Measurements from ENCODE around the gene GARNL3. TPM values are rescaled to one million over a fixed set of nuclear protein-coding genes. Genes with fewer than 3 reads are reported as not detected.

GARNL3 gene
- total RNA-seq, 1 donor from 2014 or later, result 31.4 TPM

DNA sequence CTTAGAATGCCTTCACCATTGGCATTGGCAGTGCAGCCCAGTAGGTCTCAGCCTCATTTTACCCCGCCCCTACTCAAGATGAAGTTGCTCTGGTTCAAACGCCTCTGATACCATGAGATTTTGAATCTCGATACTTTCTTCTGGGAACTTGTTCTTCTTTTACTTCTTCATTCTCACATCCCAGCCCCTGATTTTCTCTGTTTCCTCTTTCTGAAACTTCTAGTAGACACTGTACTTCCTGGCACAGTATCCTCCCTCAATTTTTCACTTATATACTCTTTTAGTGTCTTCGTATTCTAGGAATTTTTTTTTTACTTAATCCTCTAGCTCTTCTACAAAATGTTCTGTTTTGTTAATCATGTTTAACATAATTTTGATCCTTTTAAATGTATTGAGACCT is 146.5 kb downstream of the GARNL3 start:
- Histone ChIP-seq H3K4me1 (no peaks in the 10 kb centered on the region), H3K4me3 (no peak overlapping the region), H3K36me3 (no peaks in the 10 kb centered on the region), H3K27ac (no peak overlapping the region), H3K27me3 (no peaks in the 10 kb centered on the region), H3K9me3 (no peaks in the 10 kb centered on the region)
- no peak for TF ChIP-seq POLR2AphosphoS5 (IDR thresholded peaks at IDR 0.05; ENCODE audit: insufficient read depth in 1 of 2, low read depth in 1 of 2)
- TF ChIP-seq POLR2A (IDR thresholded peaks at IDR 0.05), result no peak
- TF ChIP-seq, protein P1, sequence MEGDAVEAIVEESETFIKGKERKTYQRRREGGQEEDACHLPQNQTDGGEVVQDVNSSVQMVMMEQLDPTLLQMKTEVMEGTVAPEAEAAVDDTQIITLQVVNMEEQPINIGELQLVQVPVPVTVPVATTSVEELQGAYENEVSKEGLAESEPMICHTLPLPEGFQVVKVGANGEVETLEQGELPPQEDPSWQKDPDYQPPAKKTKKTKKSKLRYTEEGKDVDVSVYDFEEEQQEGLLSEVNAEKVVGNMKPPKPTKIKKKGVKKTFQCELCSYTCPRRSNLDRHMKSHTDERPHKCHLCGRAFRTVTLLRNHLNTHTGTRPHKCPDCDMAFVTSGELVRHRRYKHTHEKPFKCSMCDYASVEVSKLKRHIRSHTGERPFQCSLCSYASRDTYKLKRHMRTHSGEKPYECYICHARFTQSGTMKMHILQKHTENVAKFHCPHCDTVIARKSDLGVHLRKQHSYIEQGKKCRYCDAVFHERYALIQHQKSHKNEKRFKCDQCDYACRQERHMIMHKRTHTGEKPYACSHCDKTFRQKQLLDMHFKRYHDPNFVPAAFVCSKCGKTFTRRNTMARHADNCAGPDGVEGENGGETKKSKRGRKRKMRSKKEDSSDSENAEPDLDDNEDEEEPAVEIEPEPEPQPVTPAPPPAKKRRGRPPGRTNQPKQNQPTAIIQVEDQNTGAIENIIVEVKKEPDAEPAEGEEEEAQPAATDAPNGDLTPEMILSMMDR (IDR thresholded peaks at IDR 0.05), result no peak
- intact Hi-C loops (cut with DNase I), result no loop called here
- DNase-seq (ENCODE audit: extremely low spot score in 2 of 2), result no peak

DNA sequence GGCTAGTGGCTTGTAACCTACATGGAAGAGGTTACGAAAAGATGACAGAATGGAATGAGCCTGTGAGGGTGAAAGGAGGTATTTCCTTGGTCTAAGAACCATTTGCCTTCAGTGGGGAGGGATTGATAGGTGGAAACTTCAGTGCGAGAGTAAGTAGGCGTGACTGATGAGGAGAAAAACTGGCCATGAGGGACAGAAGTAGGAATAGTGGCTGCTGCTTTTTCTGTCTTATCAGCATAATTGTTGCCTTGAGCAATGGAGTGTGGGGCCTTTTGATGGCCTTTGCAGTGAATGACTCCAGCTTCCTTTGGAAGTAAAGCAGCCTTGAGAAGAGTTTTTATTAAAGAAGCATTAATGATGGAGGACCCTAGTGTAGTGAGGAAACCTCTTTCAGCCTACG is 150.6 kb downstream of the GARNL3 start:
- intact Hi-C loops (cut with DNase I), result no loop called here

DNA sequence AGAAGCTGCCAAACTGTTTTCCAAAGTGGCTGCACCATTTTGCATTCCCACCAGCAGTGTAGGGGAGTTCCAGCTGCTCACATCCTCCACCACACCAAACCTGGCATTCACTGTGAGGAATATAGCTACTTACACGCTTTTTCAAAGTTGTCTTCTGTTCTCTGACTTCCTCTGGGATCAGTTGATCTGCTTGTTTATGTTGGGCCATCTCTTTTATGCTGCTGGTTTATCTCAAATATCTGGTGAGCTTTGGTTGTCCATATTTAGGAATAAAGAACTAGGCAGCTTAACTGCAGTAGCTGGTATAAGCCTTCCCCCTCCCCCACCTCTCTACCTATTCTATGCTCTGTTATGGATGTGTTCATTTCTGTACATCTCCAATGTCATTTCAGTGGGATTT is 151.1 kb downstream of the GARNL3 start:
- DNase-seq (ENCODE audit: extremely low spot score in 2 of 2), result no peak
- Histone ChIP-seq H3K36me3 (no peaks in the 10 kb centered on the region), H3K4me3 (no peak overlapping the region), H3K4me1 (peaks cover 20% of the 10 kb centered on the region), H3K9me3 (no peaks in the 10 kb centered on the region), H3K27me3 (no peaks in the 10 kb centered on the region), H3K27ac (no peak overlapping the region)
- TF ChIP-seq, protein P1 (IDR thresholded peaks at IDR 0.05), result no peak
- TF ChIP-seq POLR2AphosphoS5 (IDR thresholded peaks at IDR 0.05; ENCODE audit: insufficient read depth in 1 of 2, low read depth in 1 of 2) (no peak), POLR2A (IDR thresholded peaks at IDR 0.05) (no peak)
- intact Hi-C loops (cut with DNase I), result no loop called here

More for the DNA sequence above, 150.6 kb downstream of the GARNL3 start:
- Histone ChIP-seq H3K4me3 (no peak overlapping the region), H3K36me3 (no peaks in the 10 kb centered on the region), H3K4me1 (peaks cover 20% of the 10 kb centered on the region), H3K9me3 (no peaks in the 10 kb centered on the region), H3K27me3 (no peaks in the 10 kb centered on the region), H3K27ac (no peak overlapping the region)
- TF ChIP-seq POLR2A (IDR thresholded peaks at IDR 0.05) (no peak), POLR2AphosphoS5 (IDR thresholded peaks at IDR 0.05; ENCODE audit: insufficient read depth in 1 of 2, low read depth in 1 of 2) (no peak)
- TF ChIP-seq, protein P1 (IDR thresholded peaks at IDR 0.05), result no peak
- DNase-seq (ENCODE audit: extremely low spot score in 2 of 2), result no peak

DNA sequence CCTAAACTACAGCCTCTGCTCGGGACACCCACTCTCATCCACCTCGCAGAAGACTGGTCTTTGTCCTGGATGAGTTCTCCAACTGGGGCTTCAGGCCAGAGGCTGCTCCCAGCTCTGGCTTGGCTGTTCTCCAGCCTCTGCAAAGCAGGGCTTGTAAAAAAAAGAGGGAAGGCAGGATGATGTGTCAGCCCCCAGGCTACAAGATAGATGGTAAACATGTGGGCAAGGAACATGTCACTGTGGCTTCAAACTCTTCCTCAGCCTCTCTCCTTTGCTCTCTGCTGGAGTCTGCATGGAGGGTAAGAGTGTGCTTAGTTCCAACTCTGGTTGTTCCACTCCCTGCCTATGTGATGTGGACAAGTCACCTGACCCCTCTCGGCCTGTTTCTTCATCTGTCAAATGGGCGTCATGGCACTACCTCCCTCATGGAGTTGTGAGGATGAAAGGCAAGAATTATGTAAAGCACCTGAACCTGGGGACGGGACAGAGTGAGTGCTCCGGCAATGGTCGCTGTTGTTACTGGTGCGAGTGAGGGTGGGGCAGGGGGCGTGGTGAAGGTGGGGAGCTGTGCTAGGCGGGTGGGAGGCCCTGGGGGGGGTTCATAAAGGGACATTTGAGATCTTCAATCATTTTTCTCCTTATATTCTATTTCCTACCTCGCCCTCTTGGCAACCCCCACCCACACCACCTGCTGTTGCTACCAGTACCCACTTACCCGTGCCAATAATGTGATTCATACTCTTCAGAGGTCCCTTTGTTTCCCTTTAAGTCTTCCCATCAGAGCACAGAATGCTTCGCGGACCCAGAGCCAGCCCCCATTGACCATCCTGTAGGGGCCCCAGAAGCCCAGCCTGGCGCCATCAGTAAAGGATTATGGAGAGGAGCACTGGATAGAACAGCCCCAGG is 152.8 kb downstream of the GARNL3 start:
- Histone ChIP-seq H3K4me3 (no peak overlapping the region), H3K36me3 (no peaks in the 10 kb centered on the region), H3K27ac (no peak overlapping the region), H3K4me1 (peaks cover 30% of the 10 kb centered on the region), H3K9me3 (no peaks in the 10 kb centered on the region), H3K27me3 (no peaks in the 10 kb centered on the region)
- TF ChIP-seq POLR2AphosphoS5 (IDR thresholded peaks at IDR 0.05; ENCODE audit: insufficient read depth in 1 of 2, low read depth in 1 of 2) (no peak), POLR2A (IDR thresholded peaks at IDR 0.05) (no peak)
- TF ChIP-seq, protein P1 (IDR thresholded peaks at IDR 0.05), result no peak
- DNase-seq (ENCODE audit: extremely low spot score in 2 of 2), result no peak
- intact Hi-C loops (cut with DNase I), result no loop called here

DNA sequence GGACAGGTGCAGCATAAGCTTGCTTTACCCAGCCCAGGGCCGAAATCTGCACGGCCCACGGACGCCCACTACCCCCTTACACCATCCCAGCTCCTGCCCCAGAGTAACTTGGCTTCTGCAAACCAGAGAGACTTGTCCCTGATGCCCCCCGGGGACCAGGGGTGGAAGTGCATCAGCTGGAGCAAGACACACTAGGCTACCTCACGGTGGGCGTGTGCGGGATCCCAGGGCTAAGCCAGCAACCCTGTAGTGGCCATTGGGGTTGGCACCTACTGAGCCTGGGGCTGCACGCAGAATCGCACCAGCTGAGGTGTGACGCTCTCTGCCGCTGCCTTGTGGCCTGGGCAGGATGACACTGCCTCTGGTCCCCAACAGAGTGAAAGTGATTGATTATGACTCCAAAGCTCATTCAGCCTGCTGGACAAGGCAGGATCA is 153.5 kb downstream of the GARNL3 start:
- Histone ChIP-seq H3K27ac (no peak overlapping the region), H3K9me3 (no peaks in the 10 kb centered on the region), H3K4me3 (no peak overlapping the region), H3K36me3 (no peaks in the 10 kb centered on the region), H3K4me1 (peaks cover 36% of the 10 kb centered on the region), H3K27me3 (no peaks in the 10 kb centered on the region)
- intact Hi-C loops (cut with DNase I), result no loop called here
- no peak for DNase-seq (ENCODE audit: extremely low spot score in 2 of 2)
- TF ChIP-seq POLR2AphosphoS5 (IDR thresholded peaks at IDR 0.05; ENCODE audit: insufficient read depth in 1 of 2, low read depth in 1 of 2) (no peak), POLR2A (IDR thresholded peaks at IDR 0.05) (no peak)

Measured in vagina (tissue), 2 donors.